SK-N-SH (cell line): ENCODE measurements around the gene HSD17B4. TPM values are rescaled to one million over a fixed set of nuclear protein-coding genes. Genes with fewer than 3 reads are reported as not detected.
A peak's percentile ranks its signal among the peaks of the same experiment; 100 is the strongest.

Experiments used
- CTCF ChIA-PET: fragments of 300-600, 350-600 bp; formaldehyde crosslinking; extraction: SDS; loops from one replicate; lab custom pipeline; 2021; lab: Yijun Ruan, JAX
- POLR2A ChIA-PET: fragments of 350-600 bp; sonication (Branson Sonifier 250); formaldehyde crosslinking; extraction: SDS; loops from one replicate; lab custom pipeline; 2020; ENCODE audit warnings: antibody characterized with exemption, inconsistent platforms; lab: Yijun Ruan, JAX
- DNase-seq: peaks from one replicate; pipeline ENCODE4 v3.0.0; 2012
- H2AFZ ChIP-seq: fragments of 200-600 bp; sonication (generic); 2 replicates; pipeline ENCODE4 v1.8.1; 2016; ENCODE audit warnings: antibody characterized with exemption, mild to moderate bottlenecking, low read depth
- H3F3A ChIP-seq: fragments of 200-600 bp; sonication (generic); replicated peaks from 2 replicates; pipeline ENCODE3; 2016; ENCODE audit warnings: antibody characterized with exemption, mild to moderate bottlenecking; ENCODE audit not compliant: insufficient read depth
- H3K27ac ChIP-seq, 2 experiments: fragments of 200-500 bp in 1 of 2; fragments of 200-600 bp in 1 of 2; sonication (Bioruptor generic) in 1 of 2; sonication (generic), shearing (Covaris generic) in 1 of 2; 2 replicates each; pipeline versions ENCODE4 v1.5.1 to v1.6.1; 2014 to 2016; ENCODE audit warnings: low read depth in 2 of 2, inconsistent platforms in 1 of 2, low read length in 1 of 2, mild to moderate bottlenecking in 1 of 2, mixed read lengths in 1 of 2
- H3K27me3 ChIP-seq: fragments of 200-600 bp; sonication (generic), shearing (Covaris generic); 2 replicates; pipeline ENCODE4 v1.6.1; 2016; ENCODE audit warnings: mixed run types; ENCODE audit not compliant: insufficient read depth
- H3K36me3 ChIP-seq, 2 experiments: fragments of 200-500 bp in 1 of 2; fragments of 200-600 bp in 1 of 2; sonication (Bioruptor generic) in 1 of 2; sonication (generic) in 1 of 2; replicated peaks in 1 of 2; 2 replicates each; pipeline versions ENCODE3 to v1.5.1; 2014 to 2016; ENCODE audit warnings: low read length in 1 of 2, mild to moderate bottlenecking in 1 of 2; ENCODE audit not compliant: insufficient read depth in 2 of 2, control insufficient read depth in 1 of 2
- H3K4me1 ChIP-seq, 2 experiments: fragments of 200-500 bp in 1 of 2; fragments of 200-600 bp in 1 of 2; sonication (Bioruptor generic) in 1 of 2; sonication (generic), shearing (Covaris generic) in 1 of 2; 2 replicates each; pipeline versions ENCODE4 v1.5.1 to v1.6.1; 2014 to 2016; ENCODE audit warnings: low read depth in 1 of 2, low read length in 1 of 2, mixed run types in 1 of 2; ENCODE audit not compliant: insufficient read depth in 2 of 2, control insufficient read depth in 1 of 2
- H3K4me2 ChIP-seq: fragments of 200-600 bp; sonication (generic), shearing (Covaris generic); 2 replicates; pipeline ENCODE4 v1.6.1; 2017; ENCODE audit warnings: mixed run types
- H3K4me3 ChIP-seq, 2 experiments: fragments of 200-500 bp in 1 of 2; fragments of 200-600 bp in 1 of 2; sonication (Bioruptor generic) in 1 of 2; sonication (generic), shearing (Covaris generic) in 1 of 2; 2 replicates each; pipeline versions ENCODE4 v1.5.1 to v1.8.1; 2014 to 2016; ENCODE audit warnings: low read depth in 2 of 2, inconsistent platforms in 1 of 2, low read length in 1 of 2, mild to moderate bottlenecking in 1 of 2, mixed read lengths in 1 of 2, moderate library complexity in 1 of 2
- H3K79me2 ChIP-seq: fragments of 200-600 bp; sonication (generic); 2 replicates; pipeline ENCODE4 v1.8.1; 2017; ENCODE audit warnings: mild to moderate bottlenecking; ENCODE audit not compliant: insufficient read depth
- H3K9ac ChIP-seq: fragments of 200-600 bp; sonication (generic); 2 replicates; pipeline ENCODE4 v1.6.1; 2017; ENCODE audit warnings: mixed run types
- H3K9me2 ChIP-seq: fragments of 200-600 bp; sonication (generic); 2 replicates; pipeline ENCODE4 v1.6.1; 2017; ENCODE audit warnings: mixed run types
- H3K9me3 ChIP-seq: fragments of 200-600 bp; sonication (generic); 2 replicates; pipeline ENCODE4 v1.6.1; 2017; ENCODE audit warnings: mixed run types, mild to moderate bottlenecking, moderate library complexity
- H4K20me1 ChIP-seq: fragments of 200-600 bp; sonication (generic); 2 replicates; pipeline ENCODE4 v1.6.1; 2017; ENCODE audit warnings: mild to moderate bottlenecking, mixed run types; ENCODE audit not compliant: insufficient read depth
- CHD2 ChIP-seq: fragments of 150-350 bp; IDR thresholded peaks from 2 replicates; pipeline ENCODE4 v1.6.1; 2018; ENCODE audit warnings: low read length; ENCODE audit not compliant: partially characterized antibody
- ELF1 ChIP-seq: IDR thresholded peaks from 2 replicates; pipeline ENCODE4 v1.4.0; 2012
- EP300 ChIP-seq, 2 experiments: IDR thresholded peaks; 2 replicates each; pipeline versions ENCODE4 v1.4.0 to v1.6.1; 2012; ENCODE audit warnings: borderline replicate concordance in 1 of 2, low read depth in 1 of 2, low read length in 1 of 2
- FOSL2 ChIP-seq: IDR thresholded peaks from 2 replicates; pipeline ENCODE4 v1.4.0; 2012; ENCODE audit warnings: low read depth, mild to moderate bottlenecking, moderate library complexity, borderline replicate concordance
- GATA2 ChIP-seq: sonication (generic); formaldehyde crosslinking; IDR thresholded peaks from 2 replicates; pipeline ENCODE4 v1.5.0; 2020; ENCODE audit warnings: mild to moderate bottlenecking, missing genetic modification reagents
- MEF2A ChIP-seq: IDR thresholded peaks from 2 replicates; pipeline ENCODE4 v1.4.0; 2012; ENCODE audit warnings: low read depth, borderline replicate concordance
- NRF1 ChIP-seq: IDR thresholded peaks from 2 replicates; pipeline ENCODE4 v1.6.1; 2012; ENCODE audit warnings: low read depth, mild to moderate bottlenecking, low read length
- RAD21 ChIP-seq: IDR thresholded peaks from 2 replicates; pipeline ENCODE4 v1.6.1; 2012; ENCODE audit warnings: mild to moderate bottlenecking, low read length
- TAF1 ChIP-seq: IDR thresholded peaks from 2 replicates; pipeline ENCODE4 v1.6.1; 2012; ENCODE audit warnings: low read depth, mild to moderate bottlenecking, low read length, moderate library complexity, borderline replicate concordance
- USF1 ChIP-seq: IDR thresholded peaks from 2 replicates; pipeline ENCODE4 v1.4.0; 2012; ENCODE audit warnings: low read depth, borderline replicate concordance
- ZBTB33 ChIP-seq: IDR thresholded peaks from 2 replicates; pipeline ENCODE4 v1.4.0; 2012; ENCODE audit warnings: low read depth, borderline replicate concordance
- WGBS: methylation state at CpG from one replicate; pipeline ENCODE4 v1.1.6; 2017; ENCODE audit warnings: low lambda C conversion rate; 5-methylcytosine and 5-hydroxymethylcytosine counted together
- polyA plus RNA-seq, 3 experiments: library from polyadenylated mRNA; depleted of rRNA; stranded (reverse); fragments of >200 nt; gene quantifications; 2 replicates each; pipeline ENCODE4 v1.2.3, GENCODE V29; 2012
- TF ChIP-seq, protein P1 (sequence below): fragments of 150-350 bp; IDR thresholded peaks from 2 replicates; pipeline ENCODE4 v1.6.1; 2016; ENCODE audit warnings: mild to moderate bottlenecking, low read depth, low read length
- TF ChIP-seq, protein P2 (sequence below): IDR thresholded peaks from 2 replicates; pipeline ENCODE4; 2012

The HSD17B4 gene
- polyA plus RNA-seq, 1 of the 3 experiments (the other 2 are of a cell fraction): 119 TPM

DNA sequence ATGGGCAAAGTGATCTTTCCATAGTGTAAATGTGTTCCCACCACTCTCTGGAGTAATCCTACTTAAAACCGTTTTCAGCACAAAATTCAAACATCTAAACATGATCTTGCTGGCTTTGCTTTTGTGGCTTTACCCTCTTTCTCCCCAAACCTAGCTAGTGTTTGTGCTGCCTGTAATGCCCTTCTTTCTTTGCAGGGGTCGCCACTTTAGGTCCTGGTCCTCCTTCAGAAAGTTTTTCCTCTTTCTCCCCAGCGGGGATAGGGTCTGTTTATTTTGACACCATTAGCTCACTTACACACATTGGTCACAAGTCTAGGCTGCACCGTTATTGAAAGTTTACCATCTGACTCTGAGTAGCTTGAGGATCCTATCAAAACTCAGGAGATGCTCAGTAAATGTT lies 736 bp upstream of the HSD17B4 start:
- H3K4me2 ChIP-seq: no peak overlapping the region
- no peak overlapping the region for H3K4me3 ChIP-seq
- peaks cover 0 to 3% of the 10 kb centered on the region in 2 experiments for H3K36me3 ChIP-seq
- CTCF ChIA-PET: interaction anchor here (0.9 to 2.8 kb wide), 2 partner anchors 12 to 19 kb away, joined by 3 to 7 read pairs; no protein-coding TSS in a partner anchor
- H3K27me3 ChIP-seq: no peaks in the 10 kb centered on the region
- TF ChIP-seq EP300 (IDR thresholded peaks at IDR 0.05; ENCODE audit: borderline replicate concordance in 1 of 2, low read depth in 1 of 2, low read length in 1 of 2) (no peak), NRF1 (no peak)
- TF ChIP-seq, all 33 proteins: peak for 0
- peaks cover 17% of the 10 kb centered on the region; the same call in 1 of the 2 replicates for H3K79me2 ChIP-seq
- no peaks in the 10 kb centered on the region for H3F3A ChIP-seq
- DNase-seq: no peak
- WGBS: 66% methylated on average over 4 of the region's 4 CpGs
- H3K4me1 ChIP-seq: peaks cover 0 to 3% of the 10 kb centered on the region in 2 experiments; a peak in 2 of 4 replicates
- no peaks in the 10 kb centered on the region for H3K9me3 ChIP-seq
- POLR2A ChIA-PET: no interaction called here
- H3K9ac ChIP-seq: no peak overlapping the region
- no peak overlapping the region for H3K27ac ChIP-seq
- no peaks in the 10 kb centered on the region for H3K9me2 ChIP-seq
- H4K20me1 ChIP-seq: no peaks in the 10 kb centered on the region
- peak overlapping the region; percentile 92; the same call in 1 of the 2 replicates for H2AFZ ChIP-seq

DNA sequence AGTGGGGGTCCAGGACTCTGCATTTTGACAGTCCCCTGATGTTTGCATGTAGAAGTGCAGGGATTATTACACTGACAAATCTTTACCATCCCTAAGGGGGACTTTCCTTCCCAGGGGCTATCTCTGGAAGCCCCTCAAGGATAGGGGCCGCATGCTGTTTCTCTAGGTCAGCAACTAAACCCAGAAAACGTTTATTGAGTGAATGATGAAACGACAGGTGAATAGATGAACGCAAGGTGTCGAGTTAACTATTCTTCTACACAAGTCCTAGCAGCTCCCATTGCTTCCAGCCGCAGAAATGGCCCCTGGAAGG lies 281 bp upstream of the HSD17B4 start:
- H3K27me3 ChIP-seq: no peaks in the 10 kb centered on the region
- no peaks in the 10 kb centered on the region for H4K20me1 ChIP-seq
- CTCF ChIA-PET: interaction anchor here (0.9 to 2.8 kb wide), 2 partner anchors 13 to 19 kb away, joined by 3 to 7 read pairs; no protein-coding TSS in a partner anchor
- peak overlapping the region; percentile 86 to 93 for H3K4me3 ChIP-seq
- H3K4me1 ChIP-seq: peaks cover 0 to 3% of the 10 kb centered on the region in 2 experiments; a peak in 2 of 4 replicates
- H3K9me2 ChIP-seq: no peaks in the 10 kb centered on the region
- H3F3A ChIP-seq: peaks cover 1% of the 10 kb centered on the region
- no peak for DNase-seq
- H3K79me2 ChIP-seq: peaks cover 17% of the 10 kb centered on the region; the same call in 1 of the 2 replicates
- H3K9ac ChIP-seq: no peak overlapping the region
- no peak overlapping the region; a peak in 1 of 4 replicates for H3K27ac ChIP-seq
- no peaks in the 10 kb centered on the region for H3K9me3 ChIP-seq
- 24% methylated on average over 6 of the region's 6 CpGs for WGBS
- POLR2A ChIA-PET: no interaction called here
- no peak for TF ChIP-seq MEF2A
- no peak for TF ChIP-seq GATA2 (CRISPR knock-in tag)
- no peak for TF ChIP-seq TAF1
- no peak for TF ChIP-seq CHD2
- no peak for TF ChIP-seq ZBTB33
- TF ChIP-seq, protein P1, sequence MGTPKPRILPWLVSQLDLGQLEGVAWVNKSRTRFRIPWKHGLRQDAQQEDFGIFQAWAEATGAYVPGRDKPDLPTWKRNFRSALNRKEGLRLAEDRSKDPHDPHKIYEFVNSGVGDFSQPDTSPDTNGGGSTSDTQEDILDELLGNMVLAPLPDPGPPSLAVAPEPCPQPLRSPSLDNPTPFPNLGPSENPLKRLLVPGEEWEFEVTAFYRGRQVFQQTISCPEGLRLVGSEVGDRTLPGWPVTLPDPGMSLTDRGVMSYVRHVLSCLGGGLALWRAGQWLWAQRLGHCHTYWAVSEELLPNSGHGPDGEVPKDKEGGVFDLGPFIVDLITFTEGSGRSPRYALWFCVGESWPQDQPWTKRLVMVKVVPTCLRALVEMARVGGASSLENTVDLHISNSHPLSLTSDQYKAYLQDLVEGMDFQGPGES: no peak
- no peak for TF ChIP-seq RAD21
- TF ChIP-seq NRF1: no peak
- TF ChIP-seq, protein P2, sequence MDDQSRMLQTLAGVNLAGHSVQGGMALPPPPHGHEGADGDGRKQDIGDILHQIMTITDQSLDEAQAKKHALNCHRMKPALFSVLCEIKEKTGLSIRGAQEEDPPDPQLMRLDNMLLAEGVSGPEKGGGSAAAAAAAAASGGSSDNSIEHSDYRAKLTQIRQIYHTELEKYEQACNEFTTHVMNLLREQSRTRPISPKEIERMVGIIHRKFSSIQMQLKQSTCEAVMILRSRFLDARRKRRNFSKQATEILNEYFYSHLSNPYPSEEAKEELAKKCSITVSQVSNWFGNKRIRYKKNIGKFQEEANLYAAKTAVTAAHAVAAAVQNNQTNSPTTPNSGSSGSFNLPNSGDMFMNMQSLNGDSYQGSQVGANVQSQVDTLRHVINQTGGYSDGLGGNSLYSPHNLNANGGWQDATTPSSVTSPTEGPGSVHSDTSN: no peak
- no peak for TF ChIP-seq FOSL2
- no peak for TF ChIP-seq EP300 (IDR thresholded peaks at IDR 0.05; ENCODE audit: borderline replicate concordance in 1 of 2, low read depth in 1 of 2, low read length in 1 of 2)
- no peak for TF ChIP-seq ELF1
- TF ChIP-seq USF1: no peak
- TF ChIP-seq, all 33 proteins: peak for 0
- Histone ChIP-seq H3K36me3 (peaks cover 0 to 7% of the 10 kb centered on the region in 2 experiments), H3K4me2 (peak overlapping the region; percentile 81), H2AFZ (peak overlapping the region; percentile 92)
